NCI-H1105 treated with DMSO at 0.1 percent for 48 hours (cell line): Measurements from ENCODE around the gene FOXC1.

Experiments used
- DNase-seq: peaks from one replicate; lab custom pipeline; 2025; lab: John Stamatoyannopoulos, UW

Gene FOXC1

DNA sequence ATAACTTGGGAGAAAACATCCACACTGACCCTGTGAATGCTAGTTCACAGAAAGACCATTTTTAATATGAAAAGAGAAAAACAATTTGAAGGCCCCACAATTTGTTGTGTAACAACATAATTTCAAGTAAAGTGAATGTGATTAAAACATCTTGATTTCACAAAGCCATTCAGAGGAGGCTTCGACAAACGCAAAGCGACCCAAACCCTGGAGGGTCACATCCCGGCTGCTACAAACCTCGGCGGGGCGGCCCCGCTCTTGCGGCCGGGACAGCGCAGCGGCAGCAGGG is 14.0 kb downstream of the FOXC1 start:
- no peak for DNase-seq

GRCh38 chr6:1624058-1624850 is 14.5 kb downstream of the FOXC1 start:
- no peak for DNase-seq

- DNase-seq = no peak
These were observed 15.4 kb downstream of the FOXC1 start for GRCh38 chr6:1624851-1625781.

GRCh38 chr6:1625794-1626435 is 16.2 kb downstream of the FOXC1 start:
- no peak for DNase-seq

- DNase-seq = no peak
These were observed 16.8 kb downstream of the FOXC1 start for GRCh38 chr6:1626481-1626880.

- DNase-seq = no peak
These were observed 18.3 kb downstream of the FOXC1 start for GRCh38 chr6:1627827-1628560.

DNA sequence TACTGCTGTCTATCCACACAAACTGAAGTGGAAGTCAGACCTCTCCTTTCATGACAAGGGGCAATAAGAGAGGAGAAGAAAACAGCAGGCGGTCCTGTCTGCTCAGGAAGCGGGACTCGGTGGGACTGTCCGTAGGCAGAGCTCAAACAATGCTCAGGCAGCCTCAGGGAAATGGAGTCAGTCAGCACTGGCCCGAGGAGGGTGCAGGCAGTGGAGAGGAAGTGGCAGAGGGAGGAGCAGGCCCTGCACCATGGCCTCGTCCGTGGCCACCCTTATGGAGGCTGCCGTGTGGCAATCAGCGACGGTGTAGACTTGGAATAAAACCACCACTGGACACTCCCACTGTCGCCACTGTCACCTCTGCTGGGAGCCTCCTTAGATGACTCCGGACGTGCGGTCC is 19.6 kb downstream of the FOXC1 start:
- no peak for DNase-seq

- DNase-seq = no peak
These were observed 20.6 kb downstream of the FOXC1 start for GRCh38 chr6:1630212-1630770.

DNA sequence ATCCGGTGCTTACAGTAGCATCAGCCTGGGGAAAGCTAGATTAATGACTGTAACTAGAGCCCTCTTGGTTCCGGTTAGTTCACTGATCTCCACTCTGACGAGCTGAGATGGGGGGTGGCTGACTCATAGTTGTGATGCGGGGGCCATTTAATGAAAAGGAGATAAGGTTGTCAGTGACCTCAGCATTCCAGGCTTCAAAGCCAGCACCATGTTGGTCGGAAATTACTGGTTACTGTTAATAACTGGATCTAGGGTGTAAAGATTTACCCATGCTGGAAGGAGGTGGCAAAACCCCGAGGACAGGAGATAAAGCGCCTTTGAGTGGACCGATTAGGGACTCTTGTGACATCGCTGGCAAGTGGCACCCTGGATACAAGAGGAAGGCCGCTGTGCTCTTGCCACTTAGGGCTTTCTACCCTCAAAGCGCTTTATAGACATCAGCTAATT is 21.1 kb downstream of the FOXC1 start:
- no peak for DNase-seq

- no peak for DNase-seq
These were observed 21.5 kb downstream of the FOXC1 start for GRCh38 chr6:1631251-1631650.

DNA sequence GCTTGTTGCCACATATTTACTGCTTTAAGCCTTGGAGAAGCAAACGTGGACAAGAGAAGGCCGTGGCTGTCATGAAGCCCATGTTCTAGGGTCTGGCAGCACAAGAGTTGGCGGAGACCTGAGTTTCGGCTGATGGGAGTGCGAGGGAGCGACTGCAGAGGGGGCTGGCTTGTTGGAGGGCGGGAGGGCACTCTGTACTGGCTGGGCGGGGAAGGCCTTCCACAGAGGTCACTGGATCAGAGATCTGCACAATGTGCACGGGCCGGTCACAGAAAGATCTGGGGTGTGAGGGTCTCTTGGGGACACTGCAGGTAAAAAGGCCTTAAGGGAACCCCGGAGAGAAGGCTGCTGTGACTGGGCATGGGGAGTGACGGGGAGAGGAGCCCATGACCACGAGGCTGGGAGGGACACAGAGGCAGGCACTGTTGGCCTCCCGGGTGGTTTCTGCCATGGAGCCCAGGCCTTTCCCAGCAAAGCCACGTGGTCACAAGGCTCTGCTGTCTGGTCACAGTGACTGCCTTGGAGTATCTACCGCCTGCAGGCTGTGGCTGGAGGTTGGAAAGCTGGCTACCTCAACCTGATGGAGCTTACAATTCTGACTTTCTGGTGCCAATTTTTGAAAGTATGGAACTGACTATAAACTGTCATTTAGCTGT is 23.8 kb downstream of the FOXC1 start:
- no peak for DNase-seq

- DNase-seq = no peak
These were observed 24.4 kb downstream of the FOXC1 start for GRCh38 chr6:1634081-1634480.

DNA sequence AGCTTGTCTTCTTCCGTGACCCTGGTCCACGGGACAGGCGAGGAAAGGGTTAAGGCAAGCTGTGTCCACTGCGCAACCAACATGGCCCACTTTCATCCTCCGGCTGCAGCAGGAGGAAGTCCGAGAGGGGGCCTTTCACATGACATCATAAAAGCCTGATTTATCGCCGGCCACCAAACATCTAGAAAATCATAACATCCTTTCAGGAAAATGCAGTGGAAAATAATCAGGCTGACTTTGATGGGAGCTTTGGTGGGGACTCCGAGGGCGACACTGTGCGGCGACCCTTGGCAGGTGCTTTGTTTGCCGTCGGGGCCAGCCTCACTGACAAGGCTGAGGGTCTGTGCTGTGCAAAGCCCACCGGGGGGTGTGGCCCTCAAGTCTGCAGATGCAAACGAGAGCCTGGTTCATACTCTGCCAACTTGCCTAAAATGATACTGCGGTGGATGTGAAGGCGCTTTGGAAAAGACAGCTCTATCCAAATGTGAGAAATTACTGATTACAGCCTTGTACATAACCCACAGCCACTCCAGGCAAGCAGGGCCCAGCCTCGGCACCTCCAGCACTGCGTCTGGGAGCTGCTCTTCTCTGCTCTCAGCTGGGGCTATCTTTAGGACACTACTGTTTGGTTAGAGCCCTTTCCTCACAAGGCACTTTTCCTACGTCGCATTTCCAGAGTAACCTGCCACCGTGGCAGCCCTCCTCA is 25.7 kb downstream of the FOXC1 start:
- DNase-seq = no peak

- no peak for DNase-seq
These were observed 26.6 kb downstream of the FOXC1 start for GRCh38 chr6:1636272-1636825.

GRCh38 chr6:1636971-1637871 is 27.5 kb downstream of the FOXC1 start:
- peak; percentile 21 for DNase-seq

DNA sequence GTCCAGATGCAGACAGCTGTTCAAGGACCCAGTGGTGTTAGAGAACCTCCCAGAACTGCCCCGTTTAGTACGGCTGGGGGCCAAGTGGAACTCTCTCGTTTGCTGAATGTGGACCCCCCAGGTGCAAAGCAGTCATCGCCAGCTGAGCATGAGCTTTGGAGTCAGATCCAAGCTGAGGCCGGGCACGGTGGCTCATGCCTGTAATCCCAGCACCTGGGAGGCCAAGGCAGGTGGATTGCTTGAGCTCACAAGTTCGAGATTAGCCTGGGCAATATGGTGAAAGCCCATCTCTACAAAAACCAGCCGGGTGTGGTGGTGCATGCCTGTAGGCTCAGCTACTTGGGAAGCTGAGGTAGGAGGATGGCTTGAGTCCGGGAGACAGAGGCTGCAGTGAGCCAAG is 29.7 kb downstream of the FOXC1 start:
- DNase-seq = no peak

DNA sequence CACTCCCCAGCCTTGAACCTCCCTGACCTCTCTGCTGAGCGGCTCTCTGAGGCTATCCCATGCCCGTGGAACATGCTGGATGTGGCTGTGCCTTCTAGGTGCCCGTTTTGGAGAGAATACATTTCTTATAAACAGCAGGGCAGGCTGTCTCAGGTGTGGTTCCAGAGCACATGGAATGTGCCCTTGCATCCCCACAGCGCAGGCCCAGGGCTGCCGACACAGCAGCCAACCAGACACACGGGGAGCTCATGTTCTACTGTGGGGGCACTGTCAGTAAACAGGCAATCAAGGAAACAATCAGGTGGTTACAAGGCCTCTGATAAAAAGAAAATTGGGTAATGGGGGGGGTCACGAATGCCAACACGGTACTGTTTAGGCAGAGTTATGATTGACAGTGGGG is 30.8 kb downstream of the FOXC1 start:
- DNase-seq = no peak

DNA sequence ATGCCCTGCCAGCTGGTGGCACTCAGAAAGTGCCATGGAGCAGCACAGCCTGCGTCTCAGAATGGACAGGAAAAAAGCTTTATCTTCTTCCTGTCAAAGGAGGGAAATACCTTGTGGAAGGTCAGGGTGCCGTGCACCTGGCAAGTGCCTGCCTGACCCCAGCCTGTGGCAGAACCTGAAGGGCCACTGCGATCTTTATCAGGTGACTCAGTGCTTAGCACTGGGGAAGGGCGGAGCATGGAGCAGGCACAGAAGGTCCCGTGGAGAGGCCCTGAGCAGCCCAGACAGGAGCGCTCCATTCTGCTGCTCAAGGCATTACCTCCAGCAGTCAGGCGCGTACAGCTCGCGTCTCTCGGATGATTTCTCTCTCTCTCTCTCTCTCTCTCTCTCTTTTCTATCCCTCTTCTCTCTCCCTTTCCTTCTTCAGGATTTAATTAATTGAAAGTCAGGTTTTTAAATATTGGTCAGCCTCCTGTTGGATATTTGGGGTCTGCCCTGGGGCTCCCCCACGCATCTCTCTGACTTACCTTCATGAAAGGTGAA is 31.7 kb downstream of the FOXC1 start:
- DNase-seq = no peak

- no peak for DNase-seq
These were observed 33.4 kb downstream of the FOXC1 start for GRCh38 chr6:1643111-1643510.
